Heart left ventricle (tissue), 16 donors: ENCODE data around the gene SMIM32. TPM values are rescaled to one million over a fixed set of nuclear protein-coding genes. Genes with fewer than 3 reads are reported as not detected.
A peak's percentile ranks its signal among the peaks of the same experiment; 100 is the strongest.

Experiments used
- ATAC-seq, 4 donors: fragments of 200-7000 bp; cut with Tn5 transposase; one replicate each; pipeline ENCODE4 v1.9.1; 2020 to 2022; ENCODE audit warnings: moderate library complexity in 4 of 4, mild to moderate bottlenecking in 3 of 4, moderate number of reproducible peaks in 1 of 4
- DNase-seq, 5 donors: peaks; one replicate each; pipeline ENCODE4 v3.0.0-alpha.2; 2020
- H3K27ac ChIP-seq, 12 donors: fragments of 200-600 bp; sonication (generic) in 4 of 12; one replicate each; pipeline versions ENCODE4 v1.5.0 to v1.8.0; 2016 to 2022; ENCODE audit warnings: mild to moderate bottlenecking in 2 of 12
- H3K27me3 ChIP-seq, 9 donors: fragments of 200-600 bp; sonication (generic) in 2 of 9; one replicate each; pipeline versions ENCODE4 v1.5.1 to v1.8.0; 2016 to 2022; ENCODE audit warnings: mild to moderate bottlenecking in 3 of 9
- H3K36me3 ChIP-seq, 9 donors: fragments of 200-600 bp; sonication (generic) in 2 of 9; one replicate each; pipeline versions ENCODE4 v1.5.0 to v1.8.0; 2018 to 2022; ENCODE audit warnings: mild to moderate bottlenecking in 2 of 9
- H3K4me1 ChIP-seq, 12 donors: fragments of 200-600 bp; sonication (generic) in 4 of 12; one replicate each; pipeline versions ENCODE4 v1.5.0 to v1.8.0; 2016 to 2022; ENCODE audit warnings: mild to moderate bottlenecking in 3 of 12
- H3K4me3 ChIP-seq, 12 donors: fragments of 200-600 bp; sonication (generic) in 4 of 12; one replicate each; pipeline versions ENCODE4 v1.5.0 to v1.8.0; 2017 to 2022; ENCODE audit warnings: mild to moderate bottlenecking in 9 of 12, moderate library complexity in 4 of 12
- H3K9me3 ChIP-seq, 12 donors: fragments of 200-600 bp; sonication (generic) in 4 of 12; one replicate each; pipeline versions ENCODE4 v1.5.0 to v1.8.0; 2016 to 2022; ENCODE audit warnings: mild to moderate bottlenecking in 1 of 12
- CTCF ChIP-seq, 12 donors: fragments of 200-600 bp; sonication (generic) in 4 of 12; IDR thresholded peaks; one replicate each; pipeline versions ENCODE4 v1.5.0 to v1.8.0; 2018 to 2022; ENCODE audit warnings: antibody characterized with exemption in 12 of 12, mild to moderate bottlenecking in 5 of 12
- POLR2A ChIP-seq, 2 donors: fragments of 450-650 bp; IDR thresholded peaks; one replicate each; pipeline ENCODE4 v1.6.1; 2017; ENCODE audit warnings: antibody characterized with exemption in 2 of 2, mild to moderate bottlenecking in 2 of 2, moderate library complexity in 2 of 2
- WGBS, 4 donors: extraction: QIAGEN DNeasy Blood & Tissue Kit in 2 of 4; methylation state at CpG; one replicate each; pipeline versions ENCODE4 v1.1.5 to v1.1.7; 2013 to 2018; 5-methylcytosine and 5-hydroxymethylcytosine counted together
- intact Hi-C, 10 donors: fragments of 100-400 bp; cut with DNase I; formaldehyde crosslinking; loops; one replicate each; pipeline versions ENCODE4 v1.11.1 to v1.14.2; 2022
- polyA plus RNA-seq, 2 donors: library from polyadenylated mRNA; stranded (reverse); fragments of 200-250 nt; gene quantifications; one replicate each; pipeline ENCODE4 v1.2.3, GENCODE V29; 2013
- total RNA-seq, 9 donors: library from RNA; depleted of rRNA in 2 of 9; stranded (reverse); fragments of >200 nt in 2 of 9; fragmentation: NEBNext Ultra II Directional in 3 of 9; extraction: Animal tissue kit (Norgen Biotek cat#: 25700) in 3 of 9; gene quantifications; one replicate each; pipeline versions ENCODE4 v1.1.0 to v1.2.4, GENCODE V29; 2016 to 2023
- donor health status: ischemic (EF 13 %, LVEDD 7.1; RV severe dilation, severe dysfunction).
- donor health status: healthy with polysubstance abuse.
- donor health status: DM: no; HTN: yes; CAD: no.
- donor health status: DM: no; HTN: no; CAD: no.
- donor health status: ischemic (EF 25% LVEDD 6.9; RV normal size, moderate dysfunction).
- donor health status: ischemic (EF 25% LVEDD 5.7; RV mildly dilated, moderate dysfunction).
- donor health status: healthy.
- donor health status: DM: yes; HTN: yes; CAD: no.
- donor health status: ischemic (EF 35%, LVEDD 5.7; RV mildly dilated, moderate dysfunction).
- donor health status: nonischemic (EF 11% LVEDD 7.7; RV severe dilation, severe dysfunction).
- donor health status: DM: yes; HTN: yes; CAD: no.
- donor health status: PGD.
- donor health status: ischemic (EF 29% LVEDD 5.4; RV normal size, mild dysfunction).
- donor health status: nonischemic (EF 23%, LVEDD 6.1; RV moderate dilation, normal function).

Gene SMIM32
- total and polyA plus RNA-seq, 11 donors = not detected

- peaks cover 0 to 40% (median 9%) of the 10 kb centered on the region in 9 donors for H3K27me3 ChIP-seq
- H3K4me1 ChIP-seq = no peaks in the 10 kb centered on the region
- no peak overlapping the region for H3K27ac ChIP-seq
- DNase-seq (peak; percentile 41 to 76 (median 60)), ATAC-seq (peak in 2 of 4 donors; percentile 56 to 77)
- no peaks in the 10 kb centered on the region for H3K9me3 ChIP-seq
- H3K36me3 ChIP-seq = no peaks in the 10 kb centered on the region
- 45 to 52% (median 49%) methylated on average over 10 of the region's 10 CpGs for WGBS, 4 donors
- peak; percentile 73 to 96 (median 84) for TF ChIP-seq CTCF (IDR thresholded peaks at IDR 0.05)
- TF ChIP-seq POLR2A (IDR thresholded peaks at IDR 0.05) = no peak
- no peak overlapping the region for H3K4me3 ChIP-seq
- intact Hi-C loops = loop anchor here (1.0 to 10.0 kb wide), 11 partner anchors 130 to 655 kb away; no protein-coding TSS in a partner anchor
Observed at GRCh38 chr5:136212252-136212721, 19.3 kb upstream of the SMIM32 start.

DNA sequence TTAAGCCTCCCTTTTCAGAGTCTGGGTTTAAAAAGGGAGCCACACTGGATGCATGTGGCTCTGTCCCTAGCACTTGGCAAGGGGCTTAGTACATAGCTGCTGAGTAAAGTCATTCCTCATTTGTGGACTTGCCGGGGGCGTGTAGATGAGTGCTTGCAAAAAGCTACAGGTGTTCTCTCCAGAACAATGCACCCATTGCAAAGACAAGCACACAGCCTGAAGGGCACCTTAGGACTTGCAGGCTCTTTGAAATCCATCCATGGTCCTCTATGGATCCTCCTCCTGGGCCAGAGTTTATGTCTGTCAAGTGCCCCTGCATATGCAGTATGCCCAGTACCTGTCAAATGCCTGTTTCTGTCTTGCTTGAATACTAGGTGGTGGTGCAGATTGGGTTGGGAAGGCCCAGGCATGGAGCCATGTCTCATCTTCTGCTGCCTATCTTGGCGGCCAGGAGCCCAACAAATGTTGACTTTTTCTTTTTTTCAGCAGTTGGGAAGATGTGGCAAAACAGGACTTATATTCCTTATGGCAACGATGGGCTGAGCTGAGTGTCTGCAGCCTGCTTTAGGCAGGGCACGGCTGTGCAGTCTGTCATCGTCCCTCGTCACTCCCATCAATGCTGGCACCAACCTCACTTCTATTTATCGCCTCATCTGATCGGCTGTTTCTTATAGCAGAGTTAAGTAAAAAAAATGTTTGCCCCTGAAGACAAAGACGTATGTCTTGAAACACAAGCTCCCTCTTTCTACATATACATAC is 18.5 kb upstream of the SMIM32 start:
- H3K36me3 ChIP-seq = no peaks in the 10 kb centered on the region
- intact Hi-C loops = loop anchor here (1.0 to 10.0 kb wide), 11 partner anchors 129 to 654 kb away; no protein-coding TSS in a partner anchor
- peaks cover 0 to 40% (median 9%) of the 10 kb centered on the region in 9 donors for H3K27me3 ChIP-seq
- H3K27ac ChIP-seq = no peak overlapping the region
- DNase-seq (no peak), ATAC-seq (no peak)
- no peak for TF ChIP-seq POLR2A (IDR thresholded peaks at IDR 0.05)
- no peak for TF ChIP-seq CTCF (IDR thresholded peaks at IDR 0.05)
- no peaks in the 10 kb centered on the region for H3K9me3 ChIP-seq
- WGBS, 4 donors = 72 to 82% (median 75%) methylated on average over 10 of the region's 10 CpGs
- no peaks in the 10 kb centered on the region for H3K4me1 ChIP-seq
- no peak overlapping the region for H3K4me3 ChIP-seq

GRCh38 chr5:136210259-136210658 is 17.3 kb upstream of the SMIM32 start:
- Histone ChIP-seq H3K36me3 (no peaks in the 10 kb centered on the region), H3K9me3 (peaks cover 0 to 6% (median 0%) of the 10 kb centered on the region in 12 donors), H3K4me1 (no peaks in the 10 kb centered on the region), H3K27ac (no peak overlapping the region), H3K4me3 (no peak overlapping the region), H3K27me3 (peaks cover 0 to 40% (median 9%) of the 10 kb centered on the region in 9 donors)
- DNase-seq (no peak), ATAC-seq (no peak)
- TF ChIP-seq CTCF (IDR thresholded peaks at IDR 0.05) (no peak), POLR2A (IDR thresholded peaks at IDR 0.05) (no peak)
- WGBS, 4 donors = 85 to 95% (median 87%) methylated on average over 4 of the region's 4 CpGs
- intact Hi-C loops = loop anchor here in 8 of 10 donors (2.0 to 10.0 kb wide), 7 partner anchors 128 to 653 kb away; no protein-coding TSS in a partner anchor

GRCh38 chr5:136209346-136209910 is 16.5 kb upstream of the SMIM32 start:
- H3K36me3 ChIP-seq = no peaks in the 10 kb centered on the region
- TF ChIP-seq CTCF (IDR thresholded peaks at IDR 0.05) = no peak
- peaks cover 0 to 10% (median 0%) of the 10 kb centered on the region in 12 donors for H3K9me3 ChIP-seq
- H3K27ac ChIP-seq = no peak overlapping the region
- DNase-seq (no peak), ATAC-seq (no peak)
- intact Hi-C loops = loop anchor here in 1 of 10 donors (10.0 kb wide), 1 partner anchor 265 kb away; no protein-coding TSS in a partner anchor
- H3K27me3 ChIP-seq = peaks cover 0 to 35% (median 9%) of the 10 kb centered on the region in 9 donors
- WGBS, 4 donors = 86 to 95% (median 92%) methylated on average over 14 of the region's 14 CpGs
- no peaks in the 10 kb centered on the region for H3K4me1 ChIP-seq
- H3K4me3 ChIP-seq = no peak overlapping the region
